IMR-90 (cell line): ENCODE measurements around the gene DNM2. TPM values are rescaled to one million over a fixed set of nuclear protein-coding genes. Genes with fewer than 3 reads are reported as not detected.

ENCODE experiments used
- ATAC-seq: fragments of 200-7000 bp; cut with Tn5 transposase; 2 replicates; pipeline ENCODE4 v1.9.1; 2020; ENCODE audit warnings: low read depth, mild to moderate bottlenecking, moderate library complexity
- BruUV-seq: library from RNA; stranded (reverse); fragments of 400-500 nt; replicated peaks from 2 replicates; lab custom pipeline; 2021; lab: Mats Ljungman, UMichigan
- CTCF ChIA-PET: fragments of 300-600 bp; formaldehyde crosslinking; extraction: SDS; loops from one replicate; lab custom pipeline; 2021; ENCODE audit warnings: antibody characterized with exemption; lab: Yijun Ruan, JAX
- POLR2A ChIA-PET: fragments of 300-600 bp; sonication (Branson Sonifier 250); formaldehyde crosslinking; loops from one replicate; lab custom pipeline; 2022; ENCODE audit warnings: antibody characterized with exemption; ENCODE audit not compliant: unreplicated experiment; lab: Charles Lee
- DNase-seq: peaks from one replicate; pipeline ENCODE4 v3.0.0; 2013
- H2AFZ ChIP-seq: replicated peaks from 2 replicates; pipeline ENCODE3; 2013; ENCODE audit warnings: low read length, mild to moderate bottlenecking; ENCODE audit not compliant: poor library complexity
- H2AK5ac ChIP-seq: 2 replicates; pipeline ENCODE4 v1.6.1; 2013; ENCODE audit warnings: low read depth, low read length, inconsistent platforms
- H2AK9ac ChIP-seq: replicated peaks from 2 replicates; pipeline ENCODE3; 2013; ENCODE audit warnings: mild to moderate bottlenecking, low read depth, low read length, moderate library complexity; ENCODE audit not compliant: poor library complexity
- H2BK120ac ChIP-seq: 2 replicates; pipeline ENCODE4 v1.6.1; 2013; ENCODE audit warnings: low read depth, low read length, inconsistent platforms
- H2BK15ac ChIP-seq: 3 replicates; pipeline ENCODE4 v1.6.1; 2013; ENCODE audit warnings: low read depth, low read length, inconsistent platforms
- H2BK20ac ChIP-seq: 2 replicates; pipeline ENCODE4 v1.6.1; 2013; ENCODE audit warnings: low read depth, mild to moderate bottlenecking, inconsistent platforms, low read length, moderate library complexity
- H2BK5ac ChIP-seq: 2 replicates; pipeline ENCODE4 v1.6.1; 2013; ENCODE audit warnings: mild to moderate bottlenecking, low read depth, low read length, inconsistent platforms; ENCODE audit not compliant: poor library complexity, severe bottlenecking
- H3K14ac ChIP-seq: replicated peaks from 2 replicates; pipeline ENCODE4 v1.6.1; 2013; ENCODE audit warnings: low read depth, low read length, inconsistent platforms
- H3K18ac ChIP-seq: 2 replicates; pipeline ENCODE4 v1.6.1; 2013; ENCODE audit warnings: low read depth, low read length, control low read depth
- H3K23ac ChIP-seq: 2 replicates; pipeline ENCODE4 v1.6.1; 2013; ENCODE audit warnings: low read depth, low read length, inconsistent platforms
- H3K27ac ChIP-seq: 2 replicates; pipeline ENCODE4 v1.5.1; 2013; ENCODE audit warnings: mild to moderate bottlenecking, control low read depth, low read length; ENCODE audit not compliant: insufficient read depth
- H3K27me3 ChIP-seq: 2 replicates; pipeline ENCODE4 v1.6.1; 2013; ENCODE audit warnings: low read length; ENCODE audit not compliant: control insufficient read depth, insufficient read depth
- H3K36me3 ChIP-seq: 2 replicates; pipeline ENCODE4 v1.6.1; 2013; ENCODE audit warnings: low read length, mixed read lengths; ENCODE audit not compliant: control insufficient read depth, insufficient read depth
- H3K4ac ChIP-seq: 2 replicates; pipeline ENCODE4 v1.6.1; 2013; ENCODE audit warnings: low read depth, low read length, inconsistent platforms
- H3K4me1 ChIP-seq: 2 replicates; pipeline ENCODE4 v1.6.1; 2013; ENCODE audit warnings: low read length, mixed read lengths; ENCODE audit not compliant: control insufficient read depth, insufficient read depth
- H3K4me2 ChIP-seq: 2 replicates; pipeline ENCODE4 v1.6.1; 2013; ENCODE audit warnings: low read depth, mild to moderate bottlenecking, control low read depth, low read length, moderate library complexity
- H3K4me3 ChIP-seq: 2 replicates; pipeline ENCODE4 v1.5.1; 2013; ENCODE audit warnings: low read depth, mild to moderate bottlenecking, control low read depth, low read length, moderate library complexity; ENCODE audit not compliant: insufficient read depth
- H3K56ac ChIP-seq: 2 replicates; pipeline ENCODE4 v1.6.1; 2013; ENCODE audit warnings: low read length, inconsistent platforms; ENCODE audit not compliant: insufficient read depth; ENCODE audit errors: extremely low read depth
- H3K79me1 ChIP-seq, 2 experiments: 2 replicates each; pipeline ENCODE4 v1.6.1; 2013; ENCODE audit warnings: low read length in 2 of 2, inconsistent platforms in 1 of 2, low read depth in 1 of 2
- H3K9ac ChIP-seq: 2 replicates; pipeline ENCODE4 v1.6.1; 2013; ENCODE audit warnings: low read depth, low read length, control low read depth
- H3K9me1 ChIP-seq: 2 replicates; pipeline ENCODE4 v1.6.1; 2013; ENCODE audit warnings: low read length, inconsistent platforms; ENCODE audit not compliant: insufficient read depth
- H3K9me3 ChIP-seq: 2 replicates; pipeline ENCODE4 v1.6.1; 2013; ENCODE audit warnings: low read length; ENCODE audit not compliant: control insufficient read depth, insufficient read depth
- H4K20me1 ChIP-seq: 2 replicates; pipeline ENCODE4 v1.6.1; 2013; ENCODE audit warnings: low read length, inconsistent platforms; ENCODE audit not compliant: insufficient read depth
- H4K5ac ChIP-seq: 2 replicates; pipeline ENCODE4 v1.6.1; 2013; ENCODE audit warnings: mild to moderate bottlenecking, low read depth, low read length, control low read depth
- H4K8ac ChIP-seq, 2 experiments: 2 replicates each; pipeline ENCODE4 v1.6.1; 2013; ENCODE audit warnings: low read depth in 2 of 2, low read length in 2 of 2, control low read depth in 1 of 2, inconsistent platforms in 1 of 2
- H4K91ac ChIP-seq: 2 replicates; pipeline ENCODE4 v1.6.1; 2013; ENCODE audit warnings: low read depth, low read length, inconsistent platforms; ENCODE audit not compliant: insufficient read depth
- BHLHE40 ChIP-seq: fragments of 150-350 bp; IDR thresholded peaks from 2 replicates; pipeline ENCODE4 v1.6.1; 2016; ENCODE audit warnings: mild to moderate bottlenecking, low read depth, low read length
- CEBPB ChIP-seq: IDR thresholded peaks from 2 replicates; pipeline ENCODE4 v1.6.1; 2012; ENCODE audit warnings: low read depth, low read length, improper control_type of control experiment
- CHD1 ChIP-seq: IDR thresholded peaks from 2 replicates; pipeline ENCODE4 v1.6.1; 2012; ENCODE audit warnings: low read depth, low read length, improper control_type of control experiment
- ELK1 ChIP-seq: fragments of 150-350 bp; IDR thresholded peaks from 2 replicates; pipeline ENCODE4 v1.6.1; 2016; ENCODE audit warnings: low read depth, mild to moderate bottlenecking, low read length, moderate library complexity, borderline replicate concordance
- MXI1 ChIP-seq: IDR thresholded peaks from 2 replicates; pipeline ENCODE4 v1.6.1; 2012; ENCODE audit warnings: low read depth, mild to moderate bottlenecking, low read length, moderate library complexity, borderline replicate concordance
- POLR2A ChIP-seq: IDR thresholded peaks from 2 replicates; pipeline ENCODE4 v1.6.1; 2012; ENCODE audit warnings: mild to moderate bottlenecking, low read depth, low read length
- RAD21 ChIP-seq: IDR thresholded peaks from 2 replicates; pipeline ENCODE4 v1.6.1; 2012; ENCODE audit warnings: low read length, improper control_type of control experiment
- SMC3 ChIP-seq: fragments of 150-350 bp; IDR thresholded peaks from 2 replicates; pipeline ENCODE4 v1.6.1; 2016; ENCODE audit warnings: low read depth, mild to moderate bottlenecking, antibody characterized with exemption, low read length, moderate library complexity
- WGBS, 2 experiments: methylation state at CpG; one replicate each; pipeline versions ENCODE4 v1.1.5 to v1.1.7; 2013; ENCODE audit warnings: missing lambda C conversion rate in 2 of 2; ENCODE audit not compliant: insufficient read length in 1 of 2; ENCODE audit errors: extremely low coverage in 2 of 2; 5-methylcytosine and 5-hydroxymethylcytosine counted together
- dilution Hi-C: fragments of 300-500 bp; cut with HindIII; formaldehyde crosslinking; loops from one replicate; pipeline ENCODE4 v1.14.3; 2018; ENCODE audit warnings: low sequenced_read_pairs; ENCODE audit not compliant: unreplicated experiment
- in situ Hi-C: fragments of 300-500 bp; cut with MboI; formaldehyde crosslinking; loops from 3 replicates; pipeline ENCODE4 v1.14.3; 2019; ENCODE audit warnings: low sequenced_read_pairs, inconsistent platforms, mixed read lengths
- intact Hi-C: fragments of 100-400 bp; cut with micrococcal nuclease; formaldehyde crosslinking; loops from 2 replicates; pipeline ENCODE4 v1.10.0; 2022
- polyA plus RNA-seq, 3 experiments: library from polyadenylated mRNA; depleted of rRNA; stranded (reverse); fragments of >200 nt; gene quantifications; 2 replicates each; pipeline ENCODE4 v1.2.3, GENCODE V29; 2012; ENCODE audit warnings: low replicate concordance in 1 of 3
- total RNA-seq: library from RNA; depleted of rRNA; stranded (reverse); fragments of >200 nt; gene quantifications from 2 replicates; pipeline ENCODE4 v1.2.3, GENCODE V29; 2012
- TF ChIP-seq, protein P1 (sequence below): fragments of 150-350 bp; IDR thresholded peaks from 2 replicates; pipeline ENCODE4 v1.6.1; 2017; ENCODE audit warnings: mild to moderate bottlenecking, antibody characterized with exemption, low read length, low read depth

The DNM2 gene
- total and polyA plus RNA-seq, 2 of the 4 experiments (the other 2 are of a cell fraction) = 55.6 to 74.2 TPM

DNA sequence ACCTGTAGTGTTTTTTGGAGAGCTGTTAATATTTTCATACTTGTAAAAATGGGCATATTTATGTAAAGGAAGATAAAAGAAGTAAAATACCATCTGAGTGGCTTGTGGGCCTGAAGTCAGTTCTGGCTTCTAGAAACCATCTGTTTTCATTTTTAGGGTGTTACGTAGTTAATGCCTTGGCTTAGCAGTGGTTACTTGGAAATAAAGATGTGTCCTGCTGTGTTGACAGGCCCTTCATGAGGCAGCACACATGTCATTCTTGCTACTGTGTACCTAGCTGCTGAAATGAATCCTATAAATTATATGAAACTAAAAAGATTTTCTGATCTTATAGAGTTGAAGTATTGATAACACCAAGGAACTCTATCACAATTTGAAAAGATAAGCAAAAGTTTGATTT lies 47.7 kb upstream of the DNM2 start:
- no peak overlapping the region for H3K23ac ChIP-seq

More for the DNA sequence above, 47.7 kb upstream of the DNM2 start:
- no TSS peak for BruUV-seq
- ChIA-PET CTCF (no interaction called here), POLR2A (no interaction called here)
- Histone ChIP-seq H4K8ac (no peak overlapping the region), H3K14ac (no peak overlapping the region), H2AK5ac (no peak overlapping the region), H3K79me1 (peaks cover 15 to 73% of the 10 kb centered on the region in 2 experiments), H3K18ac (no peak overlapping the region), H4K5ac (no peak overlapping the region), H2BK120ac (no peak overlapping the region), H3K4me3 (no peak overlapping the region), H3K9me1 (peaks cover 18% of the 10 kb centered on the region), H3K56ac (no peak overlapping the region), H3K36me3 (peaks cover 30% of the 10 kb centered on the region), H4K91ac (no peak overlapping the region), H3K4me2 (no peak overlapping the region), H2BK20ac (no peak overlapping the region), H3K4me1 (peaks cover 10% of the 10 kb centered on the region), H2BK15ac (no peak overlapping the region), H2AFZ (no peak overlapping the region), H3K27me3 (no peaks in the 10 kb centered on the region), H3K4ac (no peak overlapping the region), H3K9me3 (no peaks in the 10 kb centered on the region), H3K9ac (no peak overlapping the region), H2AK9ac (no peak overlapping the region), H4K20me1 (peaks cover 97% of the 10 kb centered on the region), H2BK5ac (no peak overlapping the region), H3K27ac (no peak overlapping the region)
- TF ChIP-seq SMC3 (no peak), ELK1 (no peak), BHLHE40 (no peak), POLR2A (no peak), MXI1 (no peak), CHD1 (no peak), RAD21 (no peak), CEBPB (no peak)
- TF ChIP-seq, protein P1, sequence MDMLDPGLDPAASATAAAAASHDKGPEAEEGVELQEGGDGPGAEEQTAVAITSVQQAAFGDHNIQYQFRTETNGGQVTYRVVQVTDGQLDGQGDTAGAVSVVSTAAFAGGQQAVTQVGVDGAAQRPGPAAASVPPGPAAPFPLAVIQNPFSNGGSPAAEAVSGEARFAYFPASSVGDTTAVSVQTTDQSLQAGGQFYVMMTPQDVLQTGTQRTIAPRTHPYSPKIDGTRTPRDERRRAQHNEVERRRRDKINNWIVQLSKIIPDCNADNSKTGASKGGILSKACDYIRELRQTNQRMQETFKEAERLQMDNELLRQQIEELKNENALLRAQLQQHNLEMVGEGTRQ = no peak
- no peak for DNase-seq
- in situ Hi-C loops (no loop called here), intact Hi-C loops (no loop called here), dilution Hi-C loops (no loop called here)
- ATAC-seq = no peak
- no CpG with 5 or more reads among the region's 1 CpG for WGBS, 2 experiments
